SJSA1 (cell line): ENCODE measurements around the gene NPC1L1. TPM values are rescaled to one million over a fixed set of nuclear protein-coding genes. Genes with fewer than 3 reads are reported as not detected.

Experiments
- DNase-seq, 2 experiments: peaks; one replicate each; pipeline ENCODE4 v3.0.0-alpha.2; 2015 to 2020; ENCODE audit warnings: low spot score in 2 of 2, low read depth in 1 of 2
- H3K27ac ChIP-seq: fragments of 250-450 bp; sonication (Bioruptor Pico); 2 replicates; pipeline ENCODE4 v1.5.1; 2020; ENCODE audit warnings: mild to moderate bottlenecking, moderate library complexity
- H3K27me3 ChIP-seq: fragments of 250-450 bp; sonication (Bioruptor Pico); replicated peaks from 2 replicates; pipeline ENCODE4 v1.5.1; 2020; ENCODE audit warnings: mild to moderate bottlenecking, moderate library complexity
- H3K36me3 ChIP-seq: fragments of 250-450 bp; sonication (Bioruptor Pico); 2 replicates; pipeline ENCODE4 v1.5.1; 2020; ENCODE audit warnings: mild to moderate bottlenecking
- H3K4me1 ChIP-seq: fragments of 250-450 bp; sonication (Bioruptor Pico); replicated peaks from 2 replicates; pipeline ENCODE4 v1.6.1; 2021; ENCODE audit warnings: mild to moderate bottlenecking
- H3K4me3 ChIP-seq: fragments of 250-450 bp; sonication (Bioruptor Pico); 2 replicates; pipeline ENCODE4 v1.5.1; 2020; ENCODE audit warnings: mild to moderate bottlenecking
- H3K9me3 ChIP-seq: fragments of 250-450 bp; sonication (Bioruptor Pico); replicated peaks from 2 replicates; pipeline ENCODE4 v1.5.1; 2020; ENCODE audit warnings: mild to moderate bottlenecking
- total RNA-seq: library from RNA; depleted of rRNA; stranded (reverse); fragments of >200 nt; shearing (Covaris generic); gene quantifications from 2 replicates; pipeline ENCODE4 v1.2.3, GENCODE V29; 2014

Gene NPC1L1
- total RNA-seq, 1 experiment from 2014 or later = not detected

GRCh38 chr7:44538093-44538797 lies 2.9 kb downstream of the NPC1L1 start:
- Histone ChIP-seq H3K27me3 (no peaks in the 10 kb centered on the region), H3K36me3 (no peaks in the 10 kb centered on the region), H3K27ac (no peak overlapping the region), H3K4me3 (no peak overlapping the region), H3K9me3 (no peaks in the 10 kb centered on the region), H3K4me1 (no peaks in the 10 kb centered on the region)
- no peak for DNase-seq

GRCh38 chr7:44537442-44537841 lies 3.7 kb downstream of the NPC1L1 start:
- no peak for DNase-seq
- no peaks in the 10 kb centered on the region for H3K4me1 ChIP-seq
- H3K36me3 ChIP-seq = no peaks in the 10 kb centered on the region
- H3K27ac ChIP-seq = no peak overlapping the region
- H3K27me3 ChIP-seq = no peaks in the 10 kb centered on the region
- H3K9me3 ChIP-seq = no peaks in the 10 kb centered on the region
- no peak overlapping the region for H3K4me3 ChIP-seq

- no peak overlapping the region for H3K27ac ChIP-seq
- DNase-seq = no peak
- no peaks in the 10 kb centered on the region for H3K4me1 ChIP-seq
- no peak overlapping the region for H3K4me3 ChIP-seq
- no peaks in the 10 kb centered on the region for H3K27me3 ChIP-seq
- no peaks in the 10 kb centered on the region for H3K36me3 ChIP-seq
- no peaks in the 10 kb centered on the region for H3K9me3 ChIP-seq
Observed at GRCh38 chr7:44536090-44536489, 5.0 kb downstream of the NPC1L1 start.

GRCh38 chr7:44535348-44536064 lies 5.6 kb downstream of the NPC1L1 start:
- DNase-seq = no peak
- Histone ChIP-seq H3K4me1 (no peaks in the 10 kb centered on the region), H3K9me3 (no peaks in the 10 kb centered on the region), H3K36me3 (no peaks in the 10 kb centered on the region), H3K27me3 (no peaks in the 10 kb centered on the region), H3K27ac (no peak overlapping the region), H3K4me3 (no peak overlapping the region)

GRCh38 chr7:44534501-44534900 lies 6.6 kb downstream of the NPC1L1 start:
- DNase-seq = peak in 1 of 2 experiments; percentile 27
- Histone ChIP-seq H3K27me3 (no peaks in the 10 kb centered on the region), H3K27ac (no peak overlapping the region), H3K9me3 (no peaks in the 10 kb centered on the region), H3K4me3 (no peak overlapping the region), H3K4me1 (no peaks in the 10 kb centered on the region), H3K36me3 (no peaks in the 10 kb centered on the region)

- H3K27ac ChIP-seq = no peak overlapping the region
Observed at GRCh38 chr7:44534087-44534486, 7.0 kb downstream of the NPC1L1 start.

GRCh38 chr7:44533301-44534055 lies 7.7 kb downstream of the NPC1L1 start:
- DNase-seq = no peak
- Histone ChIP-seq H3K4me3 (no peak overlapping the region), H3K27ac (no peak overlapping the region), H3K36me3 (no peaks in the 10 kb centered on the region), H3K9me3 (no peaks in the 10 kb centered on the region), H3K4me1 (no peaks in the 10 kb centered on the region), H3K27me3 (no peaks in the 10 kb centered on the region)

More at GRCh38 chr7:44534087-44534486, 7.0 kb downstream of the NPC1L1 start:
- Histone ChIP-seq H3K4me1 (no peaks in the 10 kb centered on the region), H3K27me3 (no peaks in the 10 kb centered on the region), H3K4me3 (no peak overlapping the region), H3K9me3 (no peaks in the 10 kb centered on the region), H3K36me3 (no peaks in the 10 kb centered on the region)
- DNase-seq = no peak

DNA sequence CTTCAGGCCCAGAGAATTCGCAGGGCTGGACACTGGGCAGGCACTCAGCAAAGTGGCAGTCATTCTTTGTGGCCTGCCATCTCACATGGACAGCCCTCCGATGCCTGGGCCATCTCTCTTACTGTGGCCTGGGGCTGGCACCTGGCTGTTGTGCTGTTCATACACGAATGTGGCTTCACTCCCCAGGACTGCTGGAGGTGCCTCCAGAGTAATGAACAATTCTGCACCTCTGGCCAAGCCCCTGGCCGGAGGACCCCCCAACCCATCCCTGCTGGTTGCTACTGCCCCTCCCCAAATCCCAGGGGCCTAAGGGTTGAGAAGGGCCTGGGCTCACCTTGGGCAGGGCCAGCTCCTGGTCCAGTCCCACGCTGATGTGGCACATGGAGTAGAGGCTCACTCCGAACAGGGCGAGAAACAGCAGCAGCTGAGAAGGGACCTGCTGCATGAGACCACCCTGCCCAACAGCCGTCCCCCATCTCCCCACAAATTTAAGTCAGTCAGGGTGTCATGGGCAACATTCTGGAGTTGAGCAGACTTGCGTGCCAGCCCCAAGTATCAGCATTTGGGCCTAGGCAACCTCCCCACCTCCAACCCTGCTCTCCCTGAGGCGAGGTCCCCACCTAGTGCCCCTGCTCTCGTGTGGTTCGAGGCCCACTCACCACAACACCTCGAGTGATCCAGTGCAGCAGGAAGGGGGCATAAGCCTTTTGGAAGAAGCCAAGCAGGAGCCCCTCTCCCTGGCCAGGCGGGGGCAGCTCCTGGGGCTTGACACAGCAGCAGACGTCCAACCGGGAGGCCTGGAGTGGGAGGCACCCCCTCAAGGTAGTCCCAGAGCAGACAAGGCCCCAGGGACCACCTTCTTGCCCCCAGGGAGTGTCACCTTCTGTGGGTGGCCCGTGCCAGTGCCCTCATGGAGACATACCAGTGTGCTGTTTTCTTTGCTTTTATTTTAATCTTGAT lies 9.4 kb downstream of the NPC1L1 start:
- H3K27ac ChIP-seq = no peak overlapping the region
- H3K4me1 ChIP-seq = no peaks in the 10 kb centered on the region
- no peaks in the 10 kb centered on the region for H3K9me3 ChIP-seq
- H3K27me3 ChIP-seq = no peaks in the 10 kb centered on the region
- H3K36me3 ChIP-seq = no peaks in the 10 kb centered on the region
- DNase-seq = no peak
- H3K4me3 ChIP-seq = no peak overlapping the region

DNA sequence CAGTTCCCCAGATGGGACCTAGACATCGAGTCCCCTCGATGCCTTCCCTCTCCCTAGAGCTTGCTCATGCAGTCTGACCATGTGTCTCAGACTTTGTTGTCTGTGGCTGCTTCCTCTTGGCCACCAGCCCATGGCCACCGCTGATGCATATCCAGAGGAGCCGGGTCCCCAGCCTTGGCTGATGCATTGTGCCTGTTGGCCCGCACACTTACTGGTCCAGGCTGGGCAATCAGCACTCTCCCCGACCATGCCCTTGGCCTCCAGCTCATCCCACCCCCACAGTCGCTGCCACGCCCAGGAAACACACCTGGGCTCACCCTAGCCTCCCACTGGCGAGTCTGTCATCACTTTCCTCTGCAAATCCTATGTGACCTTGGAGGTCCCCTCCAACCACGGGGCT lies 10.1 kb downstream of the NPC1L1 start:
- H3K9me3 ChIP-seq = no peaks in the 10 kb centered on the region

DNA sequence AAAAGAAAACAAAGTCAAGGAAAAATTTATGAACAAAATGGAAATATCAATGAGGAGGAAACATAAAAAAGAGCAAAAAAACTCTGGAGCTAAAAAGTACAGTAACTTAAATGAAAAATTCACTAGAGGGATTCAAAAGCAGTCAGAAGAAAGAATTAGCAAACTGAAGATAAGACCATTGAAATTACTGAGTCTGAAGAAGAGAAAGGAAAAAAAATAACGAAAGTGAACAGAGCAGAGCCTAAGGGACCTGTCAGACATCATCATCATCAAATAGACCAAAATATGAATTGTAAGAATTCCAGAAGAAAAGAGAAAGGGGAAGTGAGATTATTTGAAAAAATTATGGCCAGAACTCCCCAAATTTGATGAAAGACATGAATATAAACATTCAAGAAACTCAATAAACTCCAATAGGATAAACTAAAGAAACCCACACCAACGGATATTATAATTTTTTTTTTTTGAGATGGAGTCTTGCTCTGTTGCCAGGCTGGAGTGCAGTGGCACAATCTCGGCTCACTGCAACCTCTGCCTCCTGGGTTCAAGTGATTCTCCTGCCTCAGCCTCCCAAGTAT lies 16.2 kb downstream of the NPC1L1 start:
- no peak for DNase-seq
- Histone ChIP-seq H3K9me3 (no peaks in the 10 kb centered on the region), H3K36me3 (no peaks in the 10 kb centered on the region), H3K4me3 (no peak overlapping the region), H3K4me1 (no peaks in the 10 kb centered on the region), H3K27ac (no peak overlapping the region), H3K27me3 (peaks cover 10% of the 10 kb centered on the region)

More for the DNA sequence above, 10.1 kb downstream of the NPC1L1 start:
- no peak for DNase-seq
- H3K4me3 ChIP-seq = no peak overlapping the region
- H3K27me3 ChIP-seq = no peaks in the 10 kb centered on the region
- H3K36me3 ChIP-seq = no peaks in the 10 kb centered on the region
- no peak overlapping the region for H3K27ac ChIP-seq
- no peaks in the 10 kb centered on the region for H3K4me1 ChIP-seq

DNA sequence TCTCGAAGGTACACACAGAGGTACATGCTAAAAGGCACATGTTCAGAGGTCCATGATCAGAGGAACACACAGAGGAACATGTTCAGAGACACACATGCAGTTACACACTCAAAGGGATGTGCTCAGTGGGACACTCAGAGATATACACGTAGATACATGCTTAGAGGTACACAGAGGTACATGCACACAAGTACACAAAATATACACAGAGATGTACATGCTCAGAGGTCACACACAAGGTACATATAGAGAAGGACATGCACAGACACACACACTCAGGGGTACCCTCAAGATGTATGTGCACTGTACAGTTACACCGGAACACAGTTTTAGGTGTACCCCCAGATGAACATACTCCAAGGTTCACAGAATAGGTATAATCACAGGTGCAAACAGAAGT lies 18.8 kb downstream of the NPC1L1 start:
- no peaks in the 10 kb centered on the region for H3K9me3 ChIP-seq
- peaks cover 10% of the 10 kb centered on the region for H3K27me3 ChIP-seq
- H3K4me3 ChIP-seq = no peak overlapping the region
- no peaks in the 10 kb centered on the region for H3K36me3 ChIP-seq
- no peaks in the 10 kb centered on the region for H3K4me1 ChIP-seq
- no peak for DNase-seq
- H3K27ac ChIP-seq = no peak overlapping the region

- peaks cover 10% of the 10 kb centered on the region for H3K27me3 ChIP-seq
- H3K4me1 ChIP-seq = no peaks in the 10 kb centered on the region
- H3K9me3 ChIP-seq = no peaks in the 10 kb centered on the region
- no peak overlapping the region for H3K4me3 ChIP-seq
- no peak for DNase-seq
- H3K36me3 ChIP-seq = no peaks in the 10 kb centered on the region
- no peak overlapping the region for H3K27ac ChIP-seq
Observed at GRCh38 chr7:44521347-44522095, 19.6 kb downstream of the NPC1L1 start.
